MCF 10A (cell line): ENCODE data around the gene MALL. TPM values are rescaled to one million over a fixed set of nuclear protein-coding genes. Genes with fewer than 3 reads are reported as not detected.

ENCODE experiments used
- BruUV-seq: library from RNA; stranded (reverse); fragments of 400-500 nt; replicated peaks from 2 replicates; lab custom pipeline; 2021; lab: Mats Ljungman, UMichigan
- CTCF ChIA-PET: fragments of 300-600 bp; sonication (Branson Sonifier 250); formaldehyde crosslinking; extraction: SDS; loops from one replicate; lab custom pipeline; 2021; ENCODE audit warnings: antibody characterized with exemption, inconsistent platforms; lab: Yijun Ruan, JAX
- POLR2A ChIA-PET: fragments of 300-600, 350-650 bp; sonication (Branson Sonifier 250); formaldehyde crosslinking; extraction: SDS; loops from one replicate; lab custom pipeline; 2020; ENCODE audit warnings: antibody characterized with exemption, inconsistent platforms; lab: Yijun Ruan, JAX
- DNase-seq: peaks from one replicate; pipeline ENCODE4 v3.0.0-alpha.2; 2018; ENCODE audit not compliant: unreplicated experiment
- H3K27ac Mint-ChIP-seq: one replicate; pipeline ENCODE4 v1.8.0; 2022; ENCODE audit warnings: mild to moderate bottlenecking, low read depth, mixed read lengths; ENCODE audit not compliant: unreplicated experiment
- H3K27me3 Mint-ChIP-seq: one replicate; pipeline ENCODE4 v1.8.0; 2022; ENCODE audit warnings: mixed read lengths; ENCODE audit not compliant: insufficient read depth, unreplicated experiment
- H3K36me3 Mint-ChIP-seq: one replicate; pipeline ENCODE4 v1.8.0; 2022; ENCODE audit warnings: mild to moderate bottlenecking, moderate library complexity, mixed read lengths; ENCODE audit not compliant: insufficient read depth, unreplicated experiment
- H3K4me1 Mint-ChIP-seq: one replicate; pipeline ENCODE4 v1.8.0; 2022; ENCODE audit warnings: mixed read lengths; ENCODE audit not compliant: insufficient read depth, unreplicated experiment
- H3K4me3 Mint-ChIP-seq: one replicate; pipeline ENCODE4 v1.8.0; 2022; ENCODE audit warnings: mild to moderate bottlenecking, moderate library complexity, mixed read lengths; ENCODE audit not compliant: unreplicated experiment
- H3K9me3 Mint-ChIP-seq: one replicate; pipeline ENCODE4 v1.8.0; 2022; ENCODE audit warnings: mixed read lengths; ENCODE audit not compliant: unreplicated experiment
- intact Hi-C: fragments of 100-400 bp; cut with micrococcal nuclease; formaldehyde crosslinking; loops from 2 replicates; pipeline ENCODE4 v1.14.1; 2022
- total RNA-seq: library from RNA; stranded (reverse); gene quantifications from 2 replicates; pipeline ENCODE4 v1.2.3, GENCODE V29; 2022
- TF ChIP-seq, protein P1 (sequence below): fragments of 200-600 bp; IDR thresholded peaks from one replicate; pipeline ENCODE4 v1.8.0; 2022; ENCODE audit warnings: antibody characterized with exemption, mild to moderate bottlenecking; ENCODE audit not compliant: unreplicated experiment

The MALL gene
- total RNA-seq, 1 experiment from 2014 or later: 1.8 TPM

DNA sequence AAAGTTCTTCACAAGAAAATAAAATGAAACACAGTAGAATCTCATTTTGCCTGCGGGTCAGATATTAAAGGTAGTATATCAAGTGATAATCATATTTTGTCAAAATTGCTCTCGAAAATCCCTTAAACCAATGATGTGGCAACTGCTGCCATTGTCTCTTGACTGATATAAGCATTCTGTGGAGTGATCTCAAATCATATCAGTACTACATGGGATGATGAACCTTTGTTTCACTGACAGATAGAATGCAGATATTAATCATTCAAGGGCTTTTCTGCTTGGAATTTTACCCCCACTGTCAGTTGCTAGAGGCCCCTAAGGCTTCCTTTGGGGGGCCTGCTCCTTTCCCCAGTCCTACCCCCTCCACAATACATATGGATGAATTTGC lies 31.3 kb upstream of the MALL start:
- intact Hi-C loops: no loop called here
- Mint-ChIP-seq H3K9me3 (peaks cover 7% of the 10 kb centered on the region), H3K4me1 (peaks cover 17% of the 10 kb centered on the region), H3K36me3 (no peaks in the 10 kb centered on the region), H3K27ac (no peak overlapping the region), H3K27me3 (no peaks in the 10 kb centered on the region), H3K4me3 (no peak overlapping the region)
- BruUV-seq: no TSS peak
- TF ChIP-seq, protein P1, sequence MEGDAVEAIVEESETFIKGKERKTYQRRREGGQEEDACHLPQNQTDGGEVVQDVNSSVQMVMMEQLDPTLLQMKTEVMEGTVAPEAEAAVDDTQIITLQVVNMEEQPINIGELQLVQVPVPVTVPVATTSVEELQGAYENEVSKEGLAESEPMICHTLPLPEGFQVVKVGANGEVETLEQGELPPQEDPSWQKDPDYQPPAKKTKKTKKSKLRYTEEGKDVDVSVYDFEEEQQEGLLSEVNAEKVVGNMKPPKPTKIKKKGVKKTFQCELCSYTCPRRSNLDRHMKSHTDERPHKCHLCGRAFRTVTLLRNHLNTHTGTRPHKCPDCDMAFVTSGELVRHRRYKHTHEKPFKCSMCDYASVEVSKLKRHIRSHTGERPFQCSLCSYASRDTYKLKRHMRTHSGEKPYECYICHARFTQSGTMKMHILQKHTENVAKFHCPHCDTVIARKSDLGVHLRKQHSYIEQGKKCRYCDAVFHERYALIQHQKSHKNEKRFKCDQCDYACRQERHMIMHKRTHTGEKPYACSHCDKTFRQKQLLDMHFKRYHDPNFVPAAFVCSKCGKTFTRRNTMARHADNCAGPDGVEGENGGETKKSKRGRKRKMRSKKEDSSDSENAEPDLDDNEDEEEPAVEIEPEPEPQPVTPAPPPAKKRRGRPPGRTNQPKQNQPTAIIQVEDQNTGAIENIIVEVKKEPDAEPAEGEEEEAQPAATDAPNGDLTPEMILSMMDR: no peak
- ChIA-PET POLR2A (interaction anchor here (0.6 kb wide), 1 partner anchor 33 kb away, joined by 3 read pairs; no protein-coding TSS in a partner anchor), CTCF (interaction anchor here (1.0 kb wide), 1 partner anchor 10 kb away, joined by 5 read pairs; no protein-coding TSS in a partner anchor)
- DNase-seq: no peak

DNA sequence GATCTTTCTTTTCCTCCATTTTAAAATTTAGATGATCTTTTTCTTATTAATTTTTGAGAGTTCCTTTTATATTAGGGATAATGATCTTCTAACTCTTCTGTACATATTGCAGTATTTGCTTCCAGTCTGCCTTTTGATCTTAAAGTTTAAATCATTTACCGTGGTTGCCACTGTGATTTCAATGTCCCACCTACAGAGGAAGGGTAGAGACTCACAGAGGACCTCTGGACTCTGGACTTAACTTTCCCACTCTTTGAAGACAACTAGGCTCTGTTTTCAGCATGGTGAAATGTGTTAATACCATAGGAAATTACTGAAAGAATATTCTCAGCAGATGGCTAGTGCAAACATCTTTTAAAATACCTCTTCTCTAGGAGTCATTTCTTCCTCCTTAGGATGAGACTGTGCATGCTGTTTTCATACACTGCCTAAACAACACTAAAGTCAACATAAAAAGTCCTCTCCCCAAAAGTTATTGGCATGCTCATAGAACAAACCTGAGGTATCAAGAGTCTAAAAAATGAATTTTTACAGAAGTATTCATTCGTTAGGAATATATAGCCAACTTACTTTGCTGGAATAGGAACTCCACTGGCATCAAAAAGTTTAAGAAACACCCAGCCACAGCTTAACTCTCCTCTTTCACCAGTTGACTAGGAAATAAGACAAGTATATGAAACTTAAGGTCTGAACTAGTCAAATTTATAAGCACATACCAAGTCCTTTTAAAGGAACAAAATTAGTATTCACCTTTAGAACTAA lies 30.7 kb upstream of the MALL start:
- Mint-ChIP-seq H3K4me3 (no peak overlapping the region), H3K4me1 (peaks cover 17% of the 10 kb centered on the region), H3K27ac (no peak overlapping the region), H3K9me3 (peaks cover 7% of the 10 kb centered on the region), H3K36me3 (no peaks in the 10 kb centered on the region), H3K27me3 (no peaks in the 10 kb centered on the region)
- DNase-seq: no peak
- ChIA-PET CTCF (interaction anchor here (1.0 kb wide), 1 partner anchor 10 kb away, joined by 5 read pairs; no protein-coding TSS in a partner anchor), POLR2A (interaction anchor here (0.6 kb wide), 1 partner anchor 34 kb away, joined by 3 read pairs; no protein-coding TSS in a partner anchor)
- TF ChIP-seq, protein P1: no peak
- BruUV-seq: no TSS peak
- intact Hi-C loops: no loop called here

- intact Hi-C loops: no loop called here
- Mint-ChIP-seq H3K27ac (no peak overlapping the region), H3K4me3 (no peak overlapping the region), H3K36me3 (no peaks in the 10 kb centered on the region), H3K9me3 (peaks cover 7% of the 10 kb centered on the region), H3K27me3 (no peaks in the 10 kb centered on the region), H3K4me1 (peaks cover 5% of the 10 kb centered on the region)
- CTCF ChIA-PET: no interaction called here
- TF ChIP-seq, protein P1: no peak
- no peak for DNase-seq
- POLR2A ChIA-PET: no interaction called here
- BruUV-seq: no TSS peak
Measured at GRCh38 chr2:110143982-110144381, 28.4 kb upstream of the MALL start.

DNA sequence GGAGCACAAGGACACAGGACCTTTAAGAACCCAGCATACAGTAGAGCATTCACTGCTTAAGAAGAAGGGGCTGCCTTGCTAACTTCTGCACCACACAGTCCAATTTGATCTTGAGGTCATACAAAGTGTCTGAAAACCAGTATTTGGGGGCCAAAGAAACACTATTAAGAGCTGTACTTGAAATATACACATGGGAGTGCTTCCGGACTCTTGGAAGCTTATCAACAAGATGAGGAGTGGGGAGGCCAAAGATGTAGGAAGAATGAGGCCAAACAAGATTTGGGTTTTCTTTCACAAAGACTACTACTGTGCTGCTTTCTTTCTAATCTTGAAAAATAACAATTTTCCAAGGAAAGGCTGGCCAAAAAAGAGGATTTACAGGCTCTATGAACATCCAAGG lies 24.8 kb upstream of the MALL start:
- Mint-ChIP-seq H3K36me3 (no peaks in the 10 kb centered on the region), H3K27me3 (no peaks in the 10 kb centered on the region), H3K4me1 (no peaks in the 10 kb centered on the region), H3K9me3 (no peaks in the 10 kb centered on the region), H3K4me3 (no peak overlapping the region), H3K27ac (no peak overlapping the region)
- POLR2A ChIA-PET: no interaction called here
- CTCF ChIA-PET: interaction anchor here (1.7 kb wide), 1 partner anchor 17 kb away, joined by 10 read pairs; no protein-coding TSS in a partner anchor
- BruUV-seq: no TSS peak
- TF ChIP-seq, protein P1: no peak
- DNase-seq: no peak
- intact Hi-C loops: no loop called here
